Fibroblast of pulmonary artery (primary cell): ENCODE data around the gene PLEKHA6.

Source experiments
- DNase-seq: peaks from one replicate; pipeline ENCODE4 v3.0.0-alpha.2; 2010; ENCODE audit warnings: low read depth
- H3K4me3 ChIP-seq: replicated peaks from 2 replicates; pipeline ENCODE4 v1.5.1; 2011; ENCODE audit warnings: low read depth, mild to moderate bottlenecking, control low read depth, low read length, moderate library complexity
- TF ChIP-seq, protein P1 (sequence below): IDR thresholded peaks from 2 replicates; pipeline ENCODE4 v1.5.1; 2011; ENCODE audit warnings: mild to moderate bottlenecking, control low read depth, low read length, inconsistent platforms; ENCODE audit errors: missing control alignments

Gene PLEKHA6

DNA sequence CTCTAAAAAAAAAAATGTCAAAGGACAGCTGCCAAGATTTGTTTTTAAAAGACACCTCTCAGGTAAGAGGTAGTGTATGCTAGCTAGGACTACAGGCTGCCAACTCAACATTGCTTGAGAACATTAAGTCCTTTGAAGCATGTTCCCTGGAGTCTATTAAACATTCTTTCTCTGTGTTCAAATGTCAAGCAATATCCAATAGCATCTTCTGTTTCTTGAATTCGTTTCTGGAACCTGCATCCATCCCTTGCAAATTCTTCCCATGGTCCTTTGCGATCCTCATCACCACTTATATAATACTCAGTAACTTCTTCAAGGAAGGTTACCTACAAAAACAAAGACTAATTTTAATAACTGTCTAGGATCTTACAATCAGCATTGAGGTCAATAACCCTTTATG is 46.3 kb upstream of the PLEKHA6 start:
- H3K4me3 ChIP-seq: peak overlapping the region; percentile 98
- TF ChIP-seq, protein P1, sequence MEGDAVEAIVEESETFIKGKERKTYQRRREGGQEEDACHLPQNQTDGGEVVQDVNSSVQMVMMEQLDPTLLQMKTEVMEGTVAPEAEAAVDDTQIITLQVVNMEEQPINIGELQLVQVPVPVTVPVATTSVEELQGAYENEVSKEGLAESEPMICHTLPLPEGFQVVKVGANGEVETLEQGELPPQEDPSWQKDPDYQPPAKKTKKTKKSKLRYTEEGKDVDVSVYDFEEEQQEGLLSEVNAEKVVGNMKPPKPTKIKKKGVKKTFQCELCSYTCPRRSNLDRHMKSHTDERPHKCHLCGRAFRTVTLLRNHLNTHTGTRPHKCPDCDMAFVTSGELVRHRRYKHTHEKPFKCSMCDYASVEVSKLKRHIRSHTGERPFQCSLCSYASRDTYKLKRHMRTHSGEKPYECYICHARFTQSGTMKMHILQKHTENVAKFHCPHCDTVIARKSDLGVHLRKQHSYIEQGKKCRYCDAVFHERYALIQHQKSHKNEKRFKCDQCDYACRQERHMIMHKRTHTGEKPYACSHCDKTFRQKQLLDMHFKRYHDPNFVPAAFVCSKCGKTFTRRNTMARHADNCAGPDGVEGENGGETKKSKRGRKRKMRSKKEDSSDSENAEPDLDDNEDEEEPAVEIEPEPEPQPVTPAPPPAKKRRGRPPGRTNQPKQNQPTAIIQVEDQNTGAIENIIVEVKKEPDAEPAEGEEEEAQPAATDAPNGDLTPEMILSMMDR: no peak
- DNase-seq: no peak

- no peak for DNase-seq
- TF ChIP-seq, protein P1: no peak
- no peak overlapping the region for H3K4me3 ChIP-seq
Measured at GRCh38 chr1:204404629-204405028, 44.9 kb upstream of the PLEKHA6 start.

DNA sequence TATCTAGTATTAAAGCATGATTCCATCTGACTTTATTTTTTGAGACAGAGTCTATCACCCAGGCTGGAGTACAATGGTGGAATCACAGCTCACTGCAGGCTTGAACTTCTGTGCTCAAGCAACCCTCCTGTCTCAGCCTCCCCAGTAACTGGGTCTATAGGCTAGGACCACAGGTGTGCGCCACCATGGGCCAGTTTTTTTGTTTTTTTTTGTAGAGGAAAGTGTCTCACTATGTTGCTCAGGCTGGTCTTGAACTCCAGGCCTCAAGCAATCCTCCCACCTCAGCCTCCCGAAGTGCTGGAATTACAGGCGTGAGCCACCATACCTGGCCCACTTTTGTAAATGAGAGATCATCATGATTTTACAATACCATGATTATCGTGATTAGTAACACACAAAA is 42.7 kb upstream of the PLEKHA6 start:
- TF ChIP-seq, protein P1: no peak
- no peak overlapping the region for H3K4me3 ChIP-seq
- DNase-seq: no peak

- TF ChIP-seq, protein P1: no peak
- DNase-seq: no peak
- no peak overlapping the region for H3K4me3 ChIP-seq
Measured at GRCh38 chr1:204401730-204402129, 42.0 kb upstream of the PLEKHA6 start.

DNA sequence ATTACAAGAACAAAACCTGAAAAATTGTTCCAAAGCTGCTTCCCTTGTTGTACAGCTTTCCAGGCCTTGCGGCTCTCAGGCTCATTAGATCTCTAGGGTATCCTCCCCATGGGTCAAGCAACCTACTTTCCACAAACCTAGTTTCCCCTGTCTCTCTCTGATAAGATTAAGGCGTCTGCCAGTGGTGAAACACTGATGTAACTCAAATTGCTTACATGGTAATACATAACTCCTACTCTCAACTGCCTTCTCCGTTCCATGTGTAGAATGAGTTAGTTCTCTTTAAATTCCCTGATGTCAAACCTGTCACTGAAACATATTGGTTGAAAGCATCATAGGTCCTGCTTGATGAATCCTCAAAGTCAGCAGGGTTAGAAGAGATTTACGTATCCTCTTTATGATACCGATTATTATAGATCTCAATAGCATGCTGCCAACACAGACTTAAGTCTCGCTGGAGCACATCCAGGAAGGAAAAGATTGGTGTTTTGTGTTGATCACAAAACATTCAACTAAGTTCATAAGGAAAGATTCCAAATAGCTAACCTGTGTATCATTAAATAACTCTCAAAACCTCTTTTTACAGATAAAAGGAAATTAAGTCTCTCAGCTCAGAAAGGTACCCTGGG is 41.3 kb upstream of the PLEKHA6 start:
- TF ChIP-seq, protein P1: no peak
- no peak for DNase-seq
- H3K4me3 ChIP-seq: no peak overlapping the region

DNA sequence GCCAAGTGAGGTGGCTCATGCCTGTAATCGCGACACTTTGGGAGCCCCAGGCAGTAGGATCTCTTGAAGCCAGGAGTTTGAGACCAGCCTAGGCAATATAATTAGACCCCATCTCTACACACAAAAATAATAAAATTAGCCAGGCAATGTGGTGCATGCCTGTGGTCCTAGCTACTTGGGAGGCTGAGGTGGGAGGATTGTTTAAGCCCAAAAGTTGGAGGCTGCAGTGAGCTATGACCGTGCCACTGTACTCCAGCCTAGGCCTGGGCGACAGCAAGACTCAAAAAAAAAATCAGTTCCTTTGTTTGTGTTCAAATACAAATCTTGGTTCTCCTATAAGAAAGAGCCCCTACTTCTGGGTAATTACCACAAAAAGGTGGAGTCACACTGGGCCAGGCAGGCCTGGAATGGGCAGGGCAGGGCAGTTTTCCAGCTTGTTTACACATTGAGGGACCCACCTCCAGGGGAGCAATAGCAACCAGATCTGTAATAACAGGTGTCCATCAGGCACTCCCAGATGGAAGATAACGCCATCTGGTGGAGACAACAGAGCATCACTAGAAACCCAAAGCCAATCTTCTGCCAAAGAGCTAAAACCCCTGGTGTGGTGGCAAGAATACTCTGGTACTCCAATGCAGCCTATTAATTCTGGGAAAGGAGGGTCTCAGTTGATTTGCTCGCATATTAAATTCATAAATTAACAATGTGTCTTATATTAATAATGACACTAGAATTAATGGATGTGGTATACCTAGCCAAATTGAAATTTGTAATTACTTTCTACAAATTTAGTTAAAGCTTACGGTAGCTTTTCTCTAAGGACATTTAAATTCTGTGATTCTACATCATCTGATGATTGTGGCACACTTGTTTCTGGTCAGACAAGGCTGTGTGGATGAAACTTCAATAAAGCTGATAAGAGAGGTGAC is 38.7 kb upstream of the PLEKHA6 start:
- TF ChIP-seq, protein P1: peak; percentile 89
- DNase-seq: peak; percentile 72
- no peak overlapping the region for H3K4me3 ChIP-seq
